HG03342 (cell line): ENCODE measurements around the gene LUC7L.
"Not testable (repeated sequence)": the region's sequence is repeated elsewhere in the genome, so short reads cannot be mapped to it uniquely, and the experiment has no call there.

Experiments used
- ATAC-seq: cut with Tn5 transposase; IDR thresholded peaks from one replicate; pipeline ENCODE4 v1.9.1; 2021; ENCODE audit warnings: mild to moderate bottlenecking, moderate library complexity; ENCODE audit not compliant: unreplicated experiment

The LUC7L gene

GRCh38 chr16:230949-231348 lies 1.7 kb upstream of the LUC7L start:
- ATAC-seq: no peak

- ATAC-seq: not testable (repeated sequence)
Observed at GRCh38 chr16:230351-230750, 1.1 kb upstream of the LUC7L start.

GRCh38 chr16:229731-230281 lies 557 bp upstream of the LUC7L start:
- ATAC-seq: no peak

GRCh38 chr16:228151-228851 lies 948 bp downstream of the LUC7L start:
- ATAC-seq: no peak

GRCh38 chr16:220021-220420 lies 9.2 kb downstream of the LUC7L start:
- ATAC-seq: no peak

- no peak for ATAC-seq
Observed at GRCh38 chr16:212999-213398, 16.2 kb downstream of the LUC7L start.

GRCh38 chr16:211631-212180 lies 17.5 kb downstream of the LUC7L start:
- ATAC-seq: not testable (repeated sequence)

GRCh38 chr16:209359-209758 lies 19.9 kb downstream of the LUC7L start:
- ATAC-seq: not testable (repeated sequence)

- not testable (repeated sequence) for ATAC-seq
Observed at GRCh38 chr16:204046-204445, 25.2 kb downstream of the LUC7L start.

- ATAC-seq: no peak
Observed at GRCh38 chr16:203246-203645, 26.0 kb downstream of the LUC7L start.

GRCh38 chr16:200388-200787 lies 28.9 kb downstream of the LUC7L start:
- no peak for ATAC-seq

GRCh38 chr16:194516-194915 lies 34.7 kb downstream of the LUC7L start:
- ATAC-seq: no peak

- no peak for ATAC-seq
Observed at GRCh38 chr16:193441-193840, 35.8 kb downstream of the LUC7L start.

- no peak for ATAC-seq
Observed at GRCh38 chr16:192686-193085, 36.6 kb downstream of the LUC7L start.

- ATAC-seq: no peak
Observed at GRCh38 chr16:191831-192230, 37.4 kb downstream of the LUC7L start.

- no peak for ATAC-seq
Observed at GRCh38 chr16:189604-190186, 39.6 kb downstream of the LUC7L start.

GRCh38 chr16:188674-189073 lies 40.6 kb downstream of the LUC7L start:
- ATAC-seq: no peak

- no peak for ATAC-seq
Observed at GRCh38 chr16:187330-187729, 41.9 kb downstream of the LUC7L start.

GRCh38 chr16:185691-186090 lies 43.6 kb downstream of the LUC7L start:
- ATAC-seq: no peak

- ATAC-seq: no peak
Observed at GRCh38 chr16:185213-185612, 44.0 kb downstream of the LUC7L start.

- no peak for ATAC-seq
Observed at GRCh38 chr16:183005-183404, 46.2 kb downstream of the LUC7L start.

- ATAC-seq: peak; percentile 62
Observed at GRCh38 chr16:181565-182021, 47.7 kb downstream of the LUC7L start.
